Adipocyte (in vitro differentiated cells): Measurements from ENCODE around the gene FAM83B.
A peak's percentile ranks its signal among the peaks of the same experiment; 100 is the strongest.
"Not testable (repeated sequence)": the region's sequence is repeated elsewhere in the genome, so short reads cannot be mapped to it uniquely, and the experiment has no call there.

Source experiments
- DNase-seq: peaks from one replicate; pipeline ENCODE4 v3.0.0-alpha.2; 2015; ENCODE audit warnings: low read depth
- H3K27me3 ChIP-seq: replicated peaks from 2 replicates; pipeline ENCODE4 v1.7.0; 2013; ENCODE audit warnings: mild to moderate bottlenecking, low read length, moderate library complexity; ENCODE audit not compliant: control insufficient read depth, insufficient read depth
- H3K36me3 ChIP-seq: 2 replicates; pipeline ENCODE4 v1.7.0; 2013; ENCODE audit warnings: low read length, mild to moderate bottlenecking, moderate library complexity; ENCODE audit not compliant: control insufficient read depth, insufficient read depth, severe bottlenecking
- H3K4me1 ChIP-seq: 2 replicates; pipeline ENCODE4 v1.7.0; 2013; ENCODE audit warnings: mild to moderate bottlenecking, low read length, moderate library complexity; ENCODE audit not compliant: control insufficient read depth, insufficient read depth
- H3K4me3 ChIP-seq: 2 replicates; pipeline ENCODE4 v1.7.0; 2013; ENCODE audit warnings: mild to moderate bottlenecking, low read length, moderate library complexity
- H3K9ac ChIP-seq: 2 replicates; pipeline ENCODE4 v1.7.0; 2013; ENCODE audit warnings: mild to moderate bottlenecking, low read length, moderate library complexity
- H3K9me3 ChIP-seq: 2 replicates; pipeline ENCODE4 v1.7.0; 2013; ENCODE audit warnings: mild to moderate bottlenecking, low read length, moderate library complexity; ENCODE audit not compliant: control insufficient read depth

Gene FAM83B

GRCh38 chr6:54824225-54824624 lies 22.3 kb upstream of the FAM83B start:
- not testable (repeated sequence) for H3K4me1 ChIP-seq, H3K9ac ChIP-seq, H3K36me3 ChIP-seq, DNase-seq, H3K9me3 ChIP-seq, H3K27me3 ChIP-seq, H3K4me3 ChIP-seq

GRCh38 chr6:54827010-54827409 lies 19.6 kb upstream of the FAM83B start:
- Histone ChIP-seq H3K36me3 (no peaks in the 10 kb centered on the region), H3K4me3 (no peak overlapping the region), H3K9ac (no peak overlapping the region), H3K9me3 (no peaks in the 10 kb centered on the region), H3K27me3 (no peaks in the 10 kb centered on the region), H3K4me1 (no peaks in the 10 kb centered on the region)
- DNase-seq: no peak

- Histone ChIP-seq H3K27me3 (no peaks in the 10 kb centered on the region), H3K9ac (no peak overlapping the region), H3K4me1 (no peaks in the 10 kb centered on the region), H3K4me3 (no peak overlapping the region), H3K9me3 (no peaks in the 10 kb centered on the region), H3K36me3 (no peaks in the 10 kb centered on the region)
- DNase-seq: no peak
Observed at GRCh38 chr6:54830216-54830615, 16.4 kb upstream of the FAM83B start.

GRCh38 chr6:54835176-54835575 lies 11.4 kb upstream of the FAM83B start:
- Histone ChIP-seq H3K4me1 (no peaks in the 10 kb centered on the region), H3K9me3 (no peaks in the 10 kb centered on the region), H3K4me3 (no peak overlapping the region), H3K36me3 (no peaks in the 10 kb centered on the region), H3K9ac (no peak overlapping the region), H3K27me3 (no peaks in the 10 kb centered on the region)
- DNase-seq: no peak

GRCh38 chr6:54846857-54847674 lies 495 bp downstream of the FAM83B start:
- no peak overlapping the region for H3K9ac ChIP-seq
- no peaks in the 10 kb centered on the region for H3K9me3 ChIP-seq
- peaks cover 2% of the 10 kb centered on the region for H3K4me1 ChIP-seq
- no peaks in the 10 kb centered on the region for H3K36me3 ChIP-seq
- H3K4me3 ChIP-seq: peak overlapping the region; percentile 59
- peak; percentile 19 for DNase-seq
- H3K27me3 ChIP-seq: peaks cover 33% of the 10 kb centered on the region

- H3K4me3 ChIP-seq: no peak overlapping the region
- peaks cover 1% of the 10 kb centered on the region for H3K9me3 ChIP-seq
- no peaks in the 10 kb centered on the region for H3K36me3 ChIP-seq
- no peak overlapping the region for H3K9ac ChIP-seq
- H3K4me1 ChIP-seq: peaks cover 2% of the 10 kb centered on the region
- DNase-seq: peak; percentile 41
- H3K27me3 ChIP-seq: peaks cover 33% of the 10 kb centered on the region
Observed at GRCh38 chr6:54847799-54848597, 1.4 kb downstream of the FAM83B start.

- Histone ChIP-seq H3K27me3 (peaks cover 28% of the 10 kb centered on the region), H3K9me3 (peaks cover 10% of the 10 kb centered on the region), H3K4me1 (peaks cover 2% of the 10 kb centered on the region), H3K4me3 (no peak overlapping the region), H3K36me3 (no peaks in the 10 kb centered on the region), H3K9ac (no peak overlapping the region)
- DNase-seq: no peak
Observed at GRCh38 chr6:54850114-54850513, 3.5 kb downstream of the FAM83B start.

GRCh38 chr6:54856129-54856528 lies 9.6 kb downstream of the FAM83B start:
- DNase-seq: no peak
- Histone ChIP-seq H3K4me1 (no peaks in the 10 kb centered on the region), H3K9me3 (peaks cover 10% of the 10 kb centered on the region), H3K4me3 (no peak overlapping the region), H3K9ac (no peak overlapping the region), H3K27me3 (no peaks in the 10 kb centered on the region), H3K36me3 (no peaks in the 10 kb centered on the region)

GRCh38 chr6:54860132-54860531 lies 13.6 kb downstream of the FAM83B start:
- Histone ChIP-seq H3K36me3 (no peaks in the 10 kb centered on the region), H3K9ac (no peak overlapping the region), H3K27me3 (no peaks in the 10 kb centered on the region), H3K4me1 (no peaks in the 10 kb centered on the region), H3K4me3 (no peak overlapping the region), H3K9me3 (no peaks in the 10 kb centered on the region)
- DNase-seq: no peak

- Histone ChIP-seq H3K4me1 (no peaks in the 10 kb centered on the region), H3K9ac (no peak overlapping the region), H3K4me3 (no peak overlapping the region), H3K36me3 (no peaks in the 10 kb centered on the region), H3K9me3 (no peaks in the 10 kb centered on the region), H3K27me3 (no peaks in the 10 kb centered on the region)
- DNase-seq: peak; percentile 11
Observed at GRCh38 chr6:54860739-54861138, 14.2 kb downstream of the FAM83B start.

- no peaks in the 10 kb centered on the region for H3K4me1 ChIP-seq
- no peak overlapping the region for H3K9ac ChIP-seq
- no peaks in the 10 kb centered on the region for H3K9me3 ChIP-seq
- no peak for DNase-seq
- no peak overlapping the region for H3K4me3 ChIP-seq
- H3K36me3 ChIP-seq: no peaks in the 10 kb centered on the region
- H3K27me3 ChIP-seq: no peaks in the 10 kb centered on the region
Observed at GRCh38 chr6:54861905-54862616, 15.5 kb downstream of the FAM83B start.
